ENCODE data around the gene DNAJC11.

GRCh38 chr1:6704746-6705145 is 3.1 kb upstream of the DNAJC11 start:
- no peak for TF ChIP-seq CTCF (IDR thresholded peaks at IDR 0.05; ENCODE audit: poor library complexity)
- TF ChIP-seq EZH2phosphoT487 (IDR thresholded peaks at IDR 0.05; ENCODE audit: low read depth, severe bottlenecking, unreplicated experiment): no peak
- TF ChIP-seq EZH2 (IDR thresholded peaks at IDR 0.05; ENCODE audit: borderline replicate concordance): no peak

Data from hepatocyte (in vitro differentiated cells).